GM23338 (cell line): ENCODE results near the gene GDF11. TPM values are rescaled to one million over a fixed set of nuclear protein-coding genes. Genes with fewer than 3 reads are reported as not detected.

Source experiments
- ATAC-seq: fragments of 200-7000 bp; cut with Tn5 transposase; 3 replicates; pipeline ENCODE4 v1.9.1; 2020
- DNase-seq: peaks from one replicate; pipeline ENCODE4 v3.0.0-alpha.2; 2015; ENCODE audit warnings: low spot score
- H2AFZ ChIP-seq: fragments of 200-600 bp; sonication (generic); 2 replicates; pipeline ENCODE4 v1.8.0; 2016; ENCODE audit warnings: antibody characterized with exemption, mild to moderate bottlenecking, moderate library complexity
- H3F3A ChIP-seq: fragments of 200-600 bp; sonication (generic); replicated peaks from 2 replicates; pipeline ENCODE4 v1.8.0; 2017; ENCODE audit warnings: antibody characterized with exemption, mixed run types, low read depth
- H3K27ac ChIP-seq: fragments of 200-600 bp; sonication (generic); 2 replicates; pipeline ENCODE4 v1.6.1; 2016; ENCODE audit warnings: low read depth
- H3K27me3 ChIP-seq: fragments of 200-600 bp; sonication (generic); 2 replicates; pipeline ENCODE4 v1.8.0; 2016; ENCODE audit warnings: mild to moderate bottlenecking, mixed run types, moderate library complexity; ENCODE audit not compliant: insufficient read depth
- H3K36me3 ChIP-seq: fragments of 200-600 bp; sonication (generic); 2 replicates; pipeline ENCODE4 v1.8.0; 2016; ENCODE audit warnings: mild to moderate bottlenecking; ENCODE audit not compliant: insufficient read depth
- H3K4me1 ChIP-seq: fragments of 200-600 bp; sonication (generic); 2 replicates; pipeline ENCODE4 v1.8.0; 2016; ENCODE audit warnings: mild to moderate bottlenecking, moderate library complexity; ENCODE audit not compliant: insufficient read depth
- H3K4me2 ChIP-seq: fragments of 200-600 bp; sonication (generic); 2 replicates; pipeline ENCODE4 v1.7.1; 2017; ENCODE audit warnings: mixed run types
- H3K4me3 ChIP-seq: fragments of 200-600 bp; sonication (generic); 2 replicates; pipeline ENCODE4 v1.6.1; 2016; ENCODE audit warnings: mixed run types
- H3K79me2 ChIP-seq: fragments of 200-600 bp; sonication (generic); replicated peaks from 2 replicates; pipeline ENCODE4 v1.8.0; 2017; ENCODE audit warnings: mild to moderate bottlenecking; ENCODE audit not compliant: insufficient read depth
- H3K9me2 ChIP-seq: fragments of 200-600 bp; sonication (generic); 2 replicates; pipeline ENCODE4 v1.8.0; 2017; ENCODE audit not compliant: insufficient read depth
- H4K20me1 ChIP-seq: fragments of 200-600 bp; sonication (generic); replicated peaks from 2 replicates; pipeline ENCODE4 v1.8.0; 2017; ENCODE audit warnings: mild to moderate bottlenecking; ENCODE audit not compliant: insufficient read depth
- H3K27ac Mint-ChIP-seq: 2 replicates; pipeline ENCODE4 v1.8.0; 2020; ENCODE audit warnings: inconsistent platforms, mild to moderate bottlenecking, moderate library complexity, mixed read lengths
- H3K27me3 Mint-ChIP-seq: 3 replicates; pipeline ENCODE4 v1.8.0; 2022; ENCODE audit warnings: low read depth, mild to moderate bottlenecking, moderate library complexity, mixed read lengths, inconsistent platforms; ENCODE audit not compliant: insufficient read depth, poor library complexity
- H3K36me3 Mint-ChIP-seq: 3 replicates; pipeline ENCODE4 v1.8.0; 2021; ENCODE audit warnings: low read depth, mild to moderate bottlenecking, inconsistent platforms, moderate library complexity, mixed read lengths
- H3K4me1 Mint-ChIP-seq: 3 replicates; pipeline ENCODE4 v1.8.0; 2020; ENCODE audit warnings: mild to moderate bottlenecking, inconsistent platforms, mixed read lengths
- H3K4me3 Mint-ChIP-seq: 3 replicates; pipeline ENCODE4 v1.8.0; 2021; ENCODE audit warnings: moderate library complexity, mild to moderate bottlenecking, inconsistent platforms, mixed read lengths
- H3K9me3 Mint-ChIP-seq: 3 replicates; pipeline ENCODE4 v1.8.0; 2020; ENCODE audit warnings: moderate library complexity, mild to moderate bottlenecking, inconsistent platforms, mixed read lengths
- CTCF ChIP-seq, 2 experiments: fragments of 200-600 bp in 1 of 2; sonication (generic) in 1 of 2; conservative IDR thresholded peaks; 2 replicates each; pipeline versions ENCODE4 v1.5.1 to v1.6.1; 2016 to 2017; ENCODE audit warnings: antibody characterized with exemption in 2 of 2, low read depth in 2 of 2, mild to moderate bottlenecking in 2 of 2, moderate library complexity in 1 of 2
- ETS1 ChIP-seq: IDR thresholded peaks from 2 replicates; pipeline ENCODE4 v1.6.1; 2016; ENCODE audit warnings: antibody characterized with exemption
- EZH2 ChIP-seq: fragments of 200-600 bp; sonication (generic); IDR thresholded peaks from one replicate; pipeline ENCODE4 v1.8.0; 2017; ENCODE audit warnings: antibody characterized with exemption, mild to moderate bottlenecking, low read depth; ENCODE audit not compliant: unreplicated experiment
- EZH2phosphoT487 ChIP-seq: fragments of 200-600 bp; sonication (generic); IDR thresholded peaks from one replicate; pipeline ENCODE4 v1.8.1; 2018; ENCODE audit warnings: antibody characterized with exemption; ENCODE audit not compliant: unreplicated experiment
- NANOG ChIP-seq: IDR thresholded peaks from 2 replicates; pipeline ENCODE4 v1.6.1; 2016; ENCODE audit warnings: antibody characterized with exemption, borderline replicate concordance
- POLR2AphosphoS5 ChIP-seq: IDR thresholded peaks from 2 replicates; pipeline ENCODE4 v1.6.1; 2016; ENCODE audit warnings: antibody characterized with exemption, low read depth
- STAT1 ChIP-seq: IDR thresholded peaks from one replicate; pipeline ENCODE4 v1.6.1; 2016; ENCODE audit warnings: antibody characterized with exemption; ENCODE audit not compliant: unreplicated experiment
- ZNF114 ChIP-seq: fragments of 250-450 bp; sonication (Bioruptor Pico); IDR thresholded peaks from 2 replicates; pipeline ENCODE4 v1.5.0; 2020; ENCODE audit warnings: mild to moderate bottlenecking, moderate library complexity
- ZNF331 ChIP-seq: fragments of 250-450 bp; sonication (Bioruptor Pico); IDR thresholded peaks from 2 replicates; pipeline ENCODE4 v1.5.0; 2020; ENCODE audit warnings: low read depth, mild to moderate bottlenecking, moderate library complexity
- ZNF462 ChIP-seq: fragments of 250-450 bp; sonication (Bioruptor Pico); IDR thresholded peaks from 2 replicates; pipeline ENCODE4 v1.5.0; 2020; ENCODE audit warnings: mild to moderate bottlenecking, moderate library complexity
- polyA plus RNA-seq: library from polyadenylated mRNA; unstranded; fragments of >200 nt; fragmentation: Nextera tagmentation; extraction: Ambion mirVana; gene quantifications from 2 replicates; pipeline ENCODE4 v1.2.1, GENCODE V29; 2016
- total RNA-seq: library from RNA; depleted of rRNA; stranded (reverse); fragments of >200 nt; shearing (Covaris generic); gene quantifications from 2 replicates; pipeline ENCODE4 v1.2.3, GENCODE V29; 2014

GDF11 gene
- total and polyA plus RNA-seq, 2 experiments from 2014 or later: 3.7 to 12.5 TPM

- TF ChIP-seq ETS1: no peak
- TF ChIP-seq POLR2AphosphoS5: no peak
- TF ChIP-seq ZNF114 (CRISPR knock-in tag): no peak
- no peak for TF ChIP-seq NANOG
- TF ChIP-seq CTCF (conservative IDR thresholded peaks at IDR 0.05; ENCODE audit: low read depth in 2 of 2): no peak
- TF ChIP-seq EZH2phosphoT487: no peak
- no peak for TF ChIP-seq EZH2
Observed at GRCh38 chr12:55741931-55742680, 816 bp upstream of the GDF11 start (continued).

GRCh38 chr12:55743406-55744339 lies 751 bp downstream of the GDF11 start:
- no peaks in the 10 kb centered on the region for H3K27me3 ChIP-seq
- H3K4me3 ChIP-seq: peak overlapping the region; percentile 95
- no peak overlapping the region for H2AFZ ChIP-seq
- peak; percentile 78 for DNase-seq
- H3F3A ChIP-seq: peaks cover 21% of the 10 kb centered on the region
- H4K20me1 ChIP-seq: peaks cover 14% of the 10 kb centered on the region; the same call in 1 of the 2 replicates
- Mint-ChIP-seq H3K9me3 (no peaks in the 10 kb centered on the region; the same call in 2 of the 3 replicates), H3K36me3 (peaks cover 20% of the 10 kb centered on the region), H3K4me1 (peaks cover 48% of the 10 kb centered on the region), H3K4me3 (peak overlapping the region; percentile 94), H3K27ac (peak overlapping the region; percentile 76), H3K27me3 (peaks cover 10% of the 10 kb centered on the region)
- H3K27ac ChIP-seq: 0 out of 2 replicates have a peak overlapping the region, but pooled peaks have one; percentile 32
- peaks cover 3% of the 10 kb centered on the region; the same call in 1 of the 2 replicates for H3K36me3 ChIP-seq
- H3K4me1 ChIP-seq: peaks cover 34% of the 10 kb centered on the region
- peaks cover 44% of the 10 kb centered on the region for H3K79me2 ChIP-seq
- peak overlapping the region; percentile 85 for H3K4me2 ChIP-seq
- H3K9me2 ChIP-seq: 0 out of 2 replicates have a peak, but pooled peaks cover 4% of the 10 kb centered on the region
- ATAC-seq: peak; percentile 0; the same call in 2 of the 3 replicates
- no peak for TF ChIP-seq ZNF331
- no peak for TF ChIP-seq STAT1
- no peak for TF ChIP-seq EZH2phosphoT487
- TF ChIP-seq ZNF462 (CRISPR knock-in tag): no peak
- TF ChIP-seq ETS1: no peak
